ENCODE measurements around the gene ATP11C. TPM values are rescaled to one million over a fixed set of nuclear protein-coding genes. Genes with fewer than 3 reads are reported as not detected.

ATP11C gene
- total RNA-seq, 4 donors from 2014 or later = 5.9 to 24.4 (median 14.9) TPM

DNA sequence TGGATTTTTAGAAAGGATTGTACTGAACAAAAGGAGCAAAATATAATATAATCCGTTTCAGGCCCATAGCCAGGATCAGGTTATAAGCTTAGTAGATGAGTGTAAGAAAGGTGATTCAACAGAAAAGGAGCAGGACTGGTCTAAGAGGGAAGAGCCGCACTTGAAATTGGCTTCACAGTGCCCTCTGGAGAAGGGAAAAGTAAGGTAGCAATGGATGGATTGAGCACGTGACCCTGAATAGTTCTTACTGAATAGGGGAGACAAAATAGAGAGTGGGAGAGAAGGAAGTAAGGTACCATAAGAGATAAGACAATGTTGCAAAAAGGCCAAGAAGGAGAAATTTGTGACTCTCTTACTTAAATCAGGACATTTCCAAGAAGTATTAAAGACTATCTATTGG lies 16.9 kb upstream of the ATP11C start:
- TF ChIP-seq POLR2A (IDR thresholded peaks at IDR 0.05) = no peak
- TF ChIP-seq, protein P1, sequence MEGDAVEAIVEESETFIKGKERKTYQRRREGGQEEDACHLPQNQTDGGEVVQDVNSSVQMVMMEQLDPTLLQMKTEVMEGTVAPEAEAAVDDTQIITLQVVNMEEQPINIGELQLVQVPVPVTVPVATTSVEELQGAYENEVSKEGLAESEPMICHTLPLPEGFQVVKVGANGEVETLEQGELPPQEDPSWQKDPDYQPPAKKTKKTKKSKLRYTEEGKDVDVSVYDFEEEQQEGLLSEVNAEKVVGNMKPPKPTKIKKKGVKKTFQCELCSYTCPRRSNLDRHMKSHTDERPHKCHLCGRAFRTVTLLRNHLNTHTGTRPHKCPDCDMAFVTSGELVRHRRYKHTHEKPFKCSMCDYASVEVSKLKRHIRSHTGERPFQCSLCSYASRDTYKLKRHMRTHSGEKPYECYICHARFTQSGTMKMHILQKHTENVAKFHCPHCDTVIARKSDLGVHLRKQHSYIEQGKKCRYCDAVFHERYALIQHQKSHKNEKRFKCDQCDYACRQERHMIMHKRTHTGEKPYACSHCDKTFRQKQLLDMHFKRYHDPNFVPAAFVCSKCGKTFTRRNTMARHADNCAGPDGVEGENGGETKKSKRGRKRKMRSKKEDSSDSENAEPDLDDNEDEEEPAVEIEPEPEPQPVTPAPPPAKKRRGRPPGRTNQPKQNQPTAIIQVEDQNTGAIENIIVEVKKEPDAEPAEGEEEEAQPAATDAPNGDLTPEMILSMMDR (IDR thresholded peaks at IDR 0.05) = no peak
- no peaks in the 10 kb centered on the region for H3K27me3 ChIP-seq
- DNase-seq = no peak
- intact Hi-C loops (cut with DNase I) = no loop called here
- H3K4me3 ChIP-seq = no peak overlapping the region
- no peaks in the 10 kb centered on the region for H3K9me3 ChIP-seq
- no peaks in the 10 kb centered on the region for H3K4me1 ChIP-seq
- no peak overlapping the region for H3K27ac ChIP-seq
- H3K36me3 ChIP-seq = no peaks in the 10 kb centered on the region
- 37 to 48% methylated on average over 3 of the region's 3 CpGs for whole genome bisulfite sequencing, 2 donors

DNA sequence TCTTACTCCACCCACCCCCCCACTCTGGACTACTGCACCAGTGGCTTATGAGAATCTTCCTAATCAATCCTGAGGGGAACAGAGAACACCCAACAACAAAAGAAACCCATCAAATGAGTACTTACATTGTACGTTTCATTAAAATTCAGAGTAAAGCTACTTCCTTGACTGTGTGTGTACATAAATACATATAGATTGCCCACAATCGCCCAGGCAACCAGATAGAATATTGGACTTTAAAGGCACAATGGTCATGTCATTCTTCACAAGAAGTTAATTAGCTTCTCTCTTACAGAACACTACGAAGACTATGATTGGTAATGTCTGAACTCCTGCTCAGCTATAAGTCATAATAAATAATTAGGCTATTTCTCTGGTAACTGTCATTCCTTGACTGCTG lies 12.2 kb upstream of the ATP11C start:
- TF ChIP-seq, protein P1 (IDR thresholded peaks at IDR 0.05) = no peak
- no peak for TF ChIP-seq POLR2A (IDR thresholded peaks at IDR 0.05)
- H3K4me3 ChIP-seq = no peak overlapping the region
- DNase-seq = no peak
- H3K9me3 ChIP-seq = no peaks in the 10 kb centered on the region
- intact Hi-C loops (cut with DNase I) = no loop called here
- 72 to 76% methylated on average over 3 of the region's 3 CpGs for WGBS, 2 donors
- no peak overlapping the region for H3K27ac ChIP-seq
- H3K4me1 ChIP-seq = no peaks in the 10 kb centered on the region
- no peaks in the 10 kb centered on the region for H3K36me3 ChIP-seq
- no peaks in the 10 kb centered on the region for H3K27me3 ChIP-seq

DNA sequence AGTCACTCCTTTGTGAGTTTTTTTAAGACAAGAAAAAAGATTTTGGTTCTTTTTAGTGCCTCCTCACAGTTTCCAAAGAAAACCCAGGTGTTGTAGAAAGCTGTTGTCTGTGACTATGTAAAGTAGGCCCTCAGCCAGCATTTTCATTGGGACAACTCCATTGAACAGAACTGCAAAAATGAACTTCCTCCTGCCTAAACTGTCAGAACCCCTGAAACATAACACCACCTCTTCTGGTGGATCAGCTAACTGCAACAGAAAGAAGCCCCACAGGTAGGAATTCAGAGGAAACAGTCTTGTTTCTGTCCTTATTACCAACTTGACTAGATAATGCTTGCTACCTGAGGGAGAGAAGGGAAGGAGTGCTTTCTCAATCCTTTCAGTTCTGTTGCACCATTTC lies 3.4 kb upstream of the ATP11C start:
- TF ChIP-seq POLR2A (IDR thresholded peaks at IDR 0.05) = no peak
- TF ChIP-seq, protein P1 (IDR thresholded peaks at IDR 0.05) = no peak
- Histone ChIP-seq H3K36me3 (no peaks in the 10 kb centered on the region), H3K9me3 (no peaks in the 10 kb centered on the region), H3K4me1 (peaks cover 0 to 5% (median 0%) of the 10 kb centered on the region in 3 donors), H3K4me3 (no peak overlapping the region), H3K27me3 (no peaks in the 10 kb centered on the region), H3K27ac (no peak overlapping the region)
- DNase-seq = no peak
- intact Hi-C loops (cut with DNase I) = no loop called here

DNA sequence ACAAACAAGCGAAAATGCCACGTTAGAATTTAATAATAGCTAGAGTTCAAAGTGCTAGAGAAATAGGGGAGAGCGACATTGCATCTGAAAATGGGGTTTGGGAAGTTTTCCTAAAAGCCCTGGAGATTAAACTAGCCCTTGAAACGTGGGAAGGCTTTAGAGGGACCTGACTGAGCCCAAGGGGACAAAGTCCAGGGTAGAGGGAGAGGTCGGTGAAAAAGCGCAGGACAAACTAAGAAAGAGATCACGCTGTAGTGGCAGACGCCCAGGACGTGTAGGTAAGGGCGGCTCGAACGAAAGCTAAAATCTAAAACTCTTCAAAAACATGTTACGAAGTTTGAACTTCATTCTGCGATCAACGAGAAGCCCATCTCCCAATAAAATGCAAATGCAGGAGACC lies 1.1 kb upstream of the ATP11C start:
- no peak for DNase-seq
- WGBS, 2 donors = 69 to 72% methylated on average over 14 to 15 of the region's 15 CpGs
- intact Hi-C loops (cut with DNase I) = no loop called here

DNA sequence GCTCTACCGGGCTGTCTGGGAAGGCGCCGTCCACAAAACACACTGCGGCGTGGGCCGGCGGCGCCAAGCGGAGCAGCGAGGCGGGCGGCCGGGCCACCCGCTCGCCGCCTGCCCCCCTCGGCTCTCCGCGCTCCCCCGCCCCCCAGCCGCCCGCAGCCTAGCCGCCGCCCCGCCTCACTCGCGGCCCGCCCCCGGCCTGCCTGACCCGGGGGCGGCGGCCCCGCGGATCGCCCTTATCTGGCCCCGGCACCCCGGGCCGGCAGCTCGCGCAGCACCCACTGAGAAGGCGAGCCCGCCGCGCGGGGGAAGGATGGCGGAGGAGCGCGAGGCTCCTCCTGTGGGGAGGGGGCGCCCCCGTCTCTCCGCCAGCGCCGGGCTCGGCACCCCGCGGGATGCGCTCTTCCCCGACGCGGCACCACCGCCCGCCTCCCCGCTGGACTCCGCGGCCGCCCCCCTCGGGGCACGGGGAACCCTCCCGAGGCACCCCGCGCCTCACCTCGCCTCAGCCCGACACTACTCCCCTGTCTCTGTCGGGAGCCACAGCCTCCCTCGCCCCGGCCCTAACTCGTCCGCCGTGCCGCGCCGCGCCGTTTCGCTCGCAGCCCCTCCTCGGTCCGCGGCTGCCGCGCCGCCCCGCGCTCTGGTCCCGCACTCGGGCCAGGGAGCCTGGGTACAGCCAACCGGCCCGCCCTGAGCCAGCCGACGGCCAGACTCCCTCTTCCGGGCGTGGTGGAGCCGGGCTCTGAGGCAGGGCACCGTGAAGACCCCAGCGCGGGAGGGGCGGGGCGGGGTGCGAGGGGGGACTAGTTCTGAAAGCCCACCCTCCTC lies 566 bp downstream of the ATP11C start:
- intact Hi-C loops (cut with DNase I) = no loop called here
- H3K4me3 ChIP-seq = peak overlapping the region; percentile 64 to 87 (median 83)
- DNase-seq = no peak
- TF ChIP-seq, protein P1 (IDR thresholded peaks at IDR 0.05) = no peak
- TF ChIP-seq POLR2A (IDR thresholded peaks at IDR 0.05) = peak in 1 of 4 donors; percentile 35
- H3K36me3 ChIP-seq = no peaks in the 10 kb centered on the region
- WGBS, 2 donors = 30% methylated on average over 4 of the region's 109 CpGs; no CpG with 5 or more reads in 1 of the 2 donors
- no peaks in the 10 kb centered on the region for H3K27me3 ChIP-seq
- no peaks in the 10 kb centered on the region for H3K9me3 ChIP-seq
- peaks cover 0 to 19% (median 0%) of the 10 kb centered on the region in 3 donors for H3K4me1 ChIP-seq
- peak overlapping the region; percentile 93 to 98 (median 98) for H3K27ac ChIP-seq

More for the DNA sequence above, 1.1 kb upstream of the ATP11C start:
- Histone ChIP-seq H3K9me3 (no peaks in the 10 kb centered on the region), H3K36me3 (no peaks in the 10 kb centered on the region), H3K27me3 (no peaks in the 10 kb centered on the region), H3K27ac (peak overlapping the region; percentile 93 to 98 (median 98)), H3K4me1 (peaks cover 0 to 19% (median 0%) of the 10 kb centered on the region in 3 donors), H3K4me3 (peak overlapping the region; percentile 64 to 87 (median 83))
- no peak for TF ChIP-seq POLR2A (IDR thresholded peaks at IDR 0.05)
- TF ChIP-seq, protein P1 (IDR thresholded peaks at IDR 0.05) = no peak
